Activated CD4-positive, alpha-beta T cell treated with anti-CD3 and anti-CD28 coated beads for 24 hours (primary cell): ENCODE results near the gene NAGA.
"Not testable (repeated sequence)": the region's sequence is repeated elsewhere in the genome, so short reads cannot be mapped to it uniquely, and the experiment has no call there.

Experiments used
- DNase-seq, 2 donors: peaks; one replicate each; pipeline ENCODE4 v3.0.0-alpha.2; 2020; ENCODE audit warnings: low read depth in 2 of 2

NAGA gene

DNA sequence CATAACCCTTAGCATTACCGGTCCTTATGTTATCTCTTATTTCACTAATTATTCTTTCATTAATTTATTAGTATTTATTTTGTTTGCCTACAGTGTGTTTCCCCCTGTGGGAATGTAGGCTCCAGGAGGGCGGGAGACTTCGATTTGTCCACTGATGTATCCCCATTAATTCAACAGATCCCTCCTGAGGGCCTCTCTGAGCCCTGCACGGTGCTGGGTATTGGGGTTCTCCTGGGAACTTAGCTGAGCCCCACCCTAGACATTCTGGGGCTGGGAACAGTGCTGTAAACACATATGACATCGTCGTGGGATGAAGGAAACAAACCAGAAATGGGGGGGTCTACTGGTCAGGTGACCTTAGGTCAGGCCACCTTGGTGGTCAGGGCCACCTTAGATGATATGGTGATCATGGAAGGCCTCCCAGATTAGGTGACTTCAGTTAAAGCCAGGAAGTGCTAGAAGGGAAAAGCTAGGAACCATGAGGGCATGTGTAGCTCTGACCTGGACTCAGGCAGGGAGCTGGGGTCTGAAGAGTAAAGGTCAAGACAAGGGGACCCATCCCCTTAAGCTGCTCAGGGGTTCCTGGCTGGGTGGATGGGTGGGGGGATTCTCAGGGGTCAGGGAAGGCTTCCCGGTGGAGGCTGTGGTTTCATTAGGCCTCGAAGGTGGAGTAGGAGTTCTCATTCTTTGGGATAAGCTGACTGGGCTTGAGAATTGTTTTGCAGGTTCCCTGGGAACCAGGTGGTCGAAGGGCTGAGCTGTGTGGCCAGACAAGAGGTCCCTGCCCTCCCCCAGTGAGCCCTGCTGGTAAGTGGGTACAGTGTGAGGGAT, 4.4 kb upstream of the NAGA start:
- DNase-seq = no peak

DNA sequence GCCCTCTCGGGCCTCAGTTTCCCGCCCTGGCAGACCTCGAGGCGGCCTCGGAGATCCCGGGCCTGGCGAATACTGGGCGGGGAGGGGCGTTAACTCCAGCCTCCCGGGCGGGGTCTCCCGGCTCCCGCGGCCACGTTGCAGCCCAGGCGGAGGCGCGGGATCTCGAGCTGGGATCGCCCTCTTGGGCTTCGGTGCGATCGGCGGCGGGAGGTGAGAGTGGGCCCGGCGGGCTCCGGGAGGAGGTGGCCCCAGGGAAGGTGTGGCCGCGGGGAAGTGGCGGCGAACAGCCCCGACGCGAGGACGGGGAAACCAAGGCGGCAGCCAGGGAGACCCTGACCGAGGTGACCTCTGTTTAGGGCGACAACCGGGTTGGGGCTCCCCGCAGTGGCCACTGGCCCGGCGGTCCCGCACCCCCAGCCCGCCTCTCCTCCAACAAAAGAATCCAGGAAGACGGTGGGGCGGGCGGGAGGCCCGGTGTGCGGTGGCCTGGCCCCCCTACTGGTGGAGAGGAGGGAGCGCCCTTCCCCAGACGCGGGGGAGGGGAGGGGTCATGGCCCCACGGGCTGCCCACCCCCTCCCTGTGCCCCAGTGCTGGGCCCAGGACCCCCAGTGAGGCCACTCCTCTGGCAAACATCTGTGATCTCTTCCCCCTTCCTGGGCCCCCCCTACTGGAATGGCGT, 3.7 kb upstream of the NAGA start, which contains the start of gene PHETA2:
Gene PHETA2 (plus strand): TSS at position 117 of the 680 bp plus-strand sequence. CDS start 3,046 bp downstream, outside the sequence.
- peak; percentile 18 to 40 for DNase-seq

DNA sequence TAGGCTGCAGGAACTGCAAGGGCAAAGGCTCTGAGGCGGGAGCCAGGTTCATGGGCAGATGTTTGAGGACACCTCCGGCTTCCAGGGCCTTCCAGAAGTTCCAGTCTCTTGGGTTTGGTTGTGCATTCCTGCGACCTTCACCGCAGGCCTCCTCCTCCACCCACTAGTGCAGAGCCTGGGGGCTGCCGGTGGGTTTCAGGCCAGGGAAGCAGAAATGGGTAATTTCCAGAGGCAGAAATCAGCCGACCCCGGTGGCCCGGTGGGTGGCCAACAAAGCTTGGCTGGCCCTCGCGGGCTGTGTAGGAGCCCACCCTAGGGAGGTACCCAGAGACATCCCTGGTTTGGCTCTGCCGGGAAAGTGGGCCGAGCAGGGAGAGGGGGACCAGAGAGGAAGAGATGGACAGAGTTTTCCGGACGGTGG, 3.0 kb upstream of the NAGA start:
- DNase-seq = no peak

DNA sequence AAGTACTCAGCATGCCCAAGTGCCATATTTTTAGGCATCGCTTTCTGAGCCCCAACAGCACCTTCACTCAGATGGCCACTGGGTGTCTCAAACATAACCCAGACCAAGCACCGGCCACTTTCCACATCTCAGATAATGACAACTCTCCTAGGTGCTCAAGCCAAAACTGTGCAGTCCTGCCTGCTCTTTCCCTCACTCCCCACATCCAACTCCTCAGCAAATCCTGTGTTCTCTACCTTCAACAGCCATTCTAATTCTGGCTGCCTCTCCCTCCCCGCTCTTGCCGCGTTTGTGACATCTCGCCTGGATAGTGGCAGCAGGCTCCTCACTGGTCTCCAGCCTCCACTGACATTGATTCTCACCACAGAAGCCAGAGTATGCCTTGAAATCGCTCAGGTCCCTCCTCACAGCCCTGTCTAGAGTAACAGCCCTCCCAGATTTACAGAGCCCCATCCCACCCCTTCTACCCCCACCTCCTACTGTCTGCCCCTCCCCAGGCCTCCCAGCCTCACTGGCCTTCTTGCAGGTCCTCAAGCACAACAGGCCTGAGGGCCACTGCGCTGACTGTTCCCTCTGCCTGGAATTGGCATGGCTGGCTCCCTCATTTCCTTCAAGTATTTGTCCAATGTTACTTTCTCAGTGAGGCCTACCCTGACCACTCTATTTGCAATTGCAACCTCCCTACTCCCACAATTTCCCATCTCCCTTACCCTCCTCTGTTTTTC, 2.2 kb upstream of the NAGA start:
- DNase-seq = no peak

DNA sequence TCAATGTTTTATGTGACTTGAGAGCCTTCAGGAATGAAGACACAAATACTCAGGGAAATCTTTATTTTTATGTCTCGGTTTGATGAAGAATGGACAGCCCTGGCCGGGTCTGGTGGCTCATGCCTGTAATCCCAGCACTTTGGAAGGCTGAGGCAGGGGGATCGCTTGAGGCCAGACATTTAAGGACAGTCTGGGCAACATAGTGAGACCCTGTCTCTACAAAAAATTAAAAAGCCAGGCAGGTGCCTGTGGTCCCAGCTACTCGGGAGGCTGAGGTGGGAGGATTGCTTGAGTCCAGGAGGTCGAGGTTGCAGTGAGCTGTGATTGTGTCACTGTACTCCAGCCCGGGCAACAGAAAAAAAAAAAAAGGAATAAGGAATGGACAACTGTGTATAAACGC, 896 bp upstream of the NAGA start:
- not testable (repeated sequence) for DNase-seq

DNA sequence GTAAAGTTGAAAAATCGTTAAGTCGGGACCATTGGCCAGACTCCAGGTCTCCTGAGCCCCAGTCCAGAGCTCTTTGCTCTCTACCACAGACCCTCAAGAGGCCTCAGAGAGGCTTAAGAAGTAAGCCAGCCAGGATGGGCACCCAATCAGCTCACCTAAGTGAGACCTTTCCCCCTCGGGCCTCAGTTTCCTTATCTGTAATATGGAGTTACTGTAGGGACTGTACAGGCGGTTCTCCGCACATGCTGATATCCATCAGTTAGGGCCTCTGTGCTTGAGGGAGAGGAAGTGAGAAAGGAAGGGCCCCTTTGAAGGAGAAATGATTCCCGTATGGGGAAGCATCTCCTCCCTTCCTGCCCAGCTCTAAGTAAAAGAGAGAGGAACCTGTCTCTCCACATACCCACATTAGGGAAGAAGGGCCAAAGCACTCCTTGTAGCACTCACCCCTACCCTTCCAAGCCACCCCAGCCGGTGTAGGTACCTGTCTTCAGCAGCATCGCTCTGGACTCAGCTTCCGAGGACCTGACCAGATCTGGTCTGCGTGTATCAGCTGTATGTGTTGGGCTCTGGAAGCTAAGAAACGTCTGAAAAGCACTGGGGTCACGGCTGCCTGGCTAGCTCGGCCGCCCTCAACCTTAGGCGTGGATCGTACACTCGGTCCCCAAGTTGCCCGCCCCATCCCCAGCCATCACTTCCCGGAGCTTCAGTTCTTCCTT, 653 bp downstream of the NAGA start:
- DNase-seq = peak in 1 of 2 donors; percentile 10

DNA sequence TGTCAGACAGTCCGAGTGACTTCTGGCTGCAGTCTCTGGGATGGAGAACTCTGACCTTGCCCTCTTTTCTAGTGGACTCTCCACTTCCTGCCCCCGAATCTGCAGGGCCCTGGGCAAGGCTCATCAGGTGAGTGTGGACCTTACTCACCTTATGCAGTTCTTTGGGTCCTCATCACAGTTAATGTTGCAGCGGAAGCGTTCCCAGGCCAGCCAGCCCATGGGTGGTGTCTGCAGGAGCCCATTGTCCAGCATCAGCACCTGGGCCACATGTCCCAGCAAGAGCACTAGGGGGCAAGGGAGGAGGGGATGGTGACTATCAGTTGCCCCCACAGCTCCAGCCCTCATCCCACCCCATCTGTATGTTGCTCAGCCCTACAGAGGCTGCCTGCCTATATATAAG, 2.3 kb downstream of the NAGA start:
- no peak for DNase-seq

DNA sequence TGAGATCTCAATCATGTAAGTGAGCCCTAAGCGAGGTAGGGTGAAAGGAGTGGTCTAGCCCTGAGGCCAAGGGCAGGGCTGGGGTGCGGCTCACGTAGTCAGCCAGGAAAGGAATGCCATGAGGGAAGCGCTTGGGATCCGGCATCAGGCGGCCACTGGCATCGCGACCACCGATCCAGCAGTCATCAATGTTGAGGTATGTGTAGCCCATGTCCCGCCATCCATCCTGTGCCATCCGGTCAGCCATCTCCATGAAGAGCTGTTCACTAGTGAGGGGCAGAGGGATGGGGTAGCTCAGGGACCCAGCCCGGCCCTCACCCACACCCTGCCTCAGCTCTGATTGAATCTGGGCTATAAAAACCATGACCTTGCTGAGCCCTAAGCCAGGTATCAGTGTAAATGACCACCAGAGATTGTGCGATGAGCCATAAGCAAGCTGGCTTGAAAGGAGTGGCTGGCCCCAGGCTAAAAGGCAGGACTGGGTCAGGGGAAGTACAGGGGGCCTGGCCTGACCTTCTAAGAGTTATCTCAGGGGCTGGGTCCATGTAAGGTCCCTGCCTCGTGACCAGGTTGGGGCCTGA, 2.9 kb downstream of the NAGA start:
- DNase-seq = no peak

DNA sequence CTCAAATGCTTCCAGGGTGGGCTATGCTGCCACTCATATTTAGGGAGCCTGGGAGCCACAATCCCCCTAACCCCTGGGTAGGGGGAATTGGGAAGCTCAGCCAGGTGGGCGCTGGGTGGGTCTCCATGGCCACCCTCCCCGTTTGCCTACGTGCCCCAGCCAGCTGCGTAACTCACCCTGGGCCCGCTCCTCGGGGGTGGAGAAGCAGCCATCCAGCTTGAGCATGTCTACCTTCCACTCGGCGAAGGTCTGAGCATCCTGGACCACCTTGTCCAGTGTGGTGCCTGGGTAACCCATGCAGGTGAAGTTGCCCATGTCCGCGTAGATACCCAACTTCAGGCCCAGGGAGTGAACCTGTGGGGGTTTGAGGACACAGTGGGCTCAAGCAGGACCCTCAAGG, 3.7 kb downstream of the NAGA start:
- DNase-seq = no peak

DNA sequence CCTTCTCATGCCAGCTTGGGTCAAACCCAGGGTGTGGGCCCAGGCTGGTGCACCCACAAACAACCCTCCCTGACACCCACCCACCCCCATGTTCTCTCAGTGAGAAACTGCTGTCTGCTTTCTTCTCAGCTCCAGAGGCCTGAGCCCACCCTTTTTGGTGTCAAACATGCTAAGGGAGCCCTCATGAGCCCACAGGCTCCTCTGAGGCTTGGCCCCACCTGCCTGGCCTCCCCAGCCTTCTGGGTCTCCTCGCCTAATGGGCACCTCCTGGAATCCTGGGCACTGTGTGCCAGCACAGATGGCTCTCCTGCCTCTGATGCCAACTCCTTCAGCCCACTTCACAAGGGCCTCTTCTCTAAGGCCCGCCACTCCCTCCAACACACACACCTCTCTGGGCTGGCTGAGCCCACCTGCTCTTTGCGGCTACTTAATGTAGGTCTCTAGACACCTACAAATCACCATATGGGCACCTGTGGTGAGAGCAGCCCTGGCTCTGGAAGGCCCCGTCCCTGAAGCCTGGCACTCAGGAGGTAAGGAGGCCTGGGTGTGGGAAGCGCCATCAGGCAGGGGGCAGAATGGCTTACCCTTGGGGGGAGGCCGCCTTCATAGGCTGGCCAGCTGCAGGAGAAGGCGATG, 4.4 kb downstream of the NAGA start:
- no peak for DNase-seq

DNA sequence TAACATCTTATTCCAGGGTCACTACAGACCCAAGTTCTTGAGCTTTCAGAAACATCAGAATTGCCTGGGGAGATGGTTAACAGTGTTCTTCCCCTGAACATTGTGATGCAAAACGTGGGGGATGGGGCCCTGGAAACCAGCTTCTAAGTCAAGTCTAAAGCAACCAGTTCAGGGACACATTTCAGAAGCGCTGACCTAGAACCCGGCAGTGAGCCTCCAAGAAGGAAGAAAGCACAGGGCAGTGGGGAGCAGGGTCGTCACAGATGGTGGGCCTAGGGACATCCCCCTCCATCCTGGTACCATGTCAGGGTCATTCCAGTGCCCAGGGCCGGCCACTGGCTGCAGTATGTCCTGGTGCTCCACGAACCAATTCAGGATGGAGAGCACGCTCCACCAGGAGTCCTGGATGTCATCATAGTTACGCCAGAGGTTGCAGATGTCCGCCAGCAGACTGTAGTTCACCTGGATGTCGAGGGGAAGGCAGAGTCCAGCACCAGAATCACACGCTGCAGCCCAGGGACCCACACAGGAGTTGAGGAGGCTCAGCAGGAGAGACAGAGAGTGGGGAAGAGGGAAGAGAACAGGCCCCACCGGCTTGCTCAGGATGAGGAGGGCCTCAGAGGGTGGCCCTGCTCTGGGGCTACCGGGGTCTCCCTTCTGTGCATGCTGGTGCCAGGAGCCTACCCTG, 5.0 kb downstream of the NAGA start:
- DNase-seq = no peak

DNA sequence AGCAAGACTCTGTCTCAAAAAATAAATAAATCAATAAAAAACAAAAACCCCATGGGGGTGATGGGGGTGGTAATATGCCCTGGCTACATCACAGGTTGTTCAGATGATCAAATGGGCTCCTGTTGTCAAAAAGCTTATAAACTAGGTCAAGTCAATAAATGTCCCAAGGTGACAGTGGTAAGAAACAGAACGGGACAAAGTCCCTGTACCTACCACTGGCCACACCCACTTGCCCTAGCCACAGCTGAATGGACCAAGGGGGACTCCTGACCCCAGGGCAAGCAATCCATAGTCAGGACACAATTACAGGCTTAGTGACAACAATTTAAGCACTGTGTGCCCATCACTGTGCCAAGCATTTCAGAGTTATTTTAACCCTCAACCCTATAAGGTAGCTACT, 6.0 kb downstream of the NAGA start:
- no peak for DNase-seq

DNA sequence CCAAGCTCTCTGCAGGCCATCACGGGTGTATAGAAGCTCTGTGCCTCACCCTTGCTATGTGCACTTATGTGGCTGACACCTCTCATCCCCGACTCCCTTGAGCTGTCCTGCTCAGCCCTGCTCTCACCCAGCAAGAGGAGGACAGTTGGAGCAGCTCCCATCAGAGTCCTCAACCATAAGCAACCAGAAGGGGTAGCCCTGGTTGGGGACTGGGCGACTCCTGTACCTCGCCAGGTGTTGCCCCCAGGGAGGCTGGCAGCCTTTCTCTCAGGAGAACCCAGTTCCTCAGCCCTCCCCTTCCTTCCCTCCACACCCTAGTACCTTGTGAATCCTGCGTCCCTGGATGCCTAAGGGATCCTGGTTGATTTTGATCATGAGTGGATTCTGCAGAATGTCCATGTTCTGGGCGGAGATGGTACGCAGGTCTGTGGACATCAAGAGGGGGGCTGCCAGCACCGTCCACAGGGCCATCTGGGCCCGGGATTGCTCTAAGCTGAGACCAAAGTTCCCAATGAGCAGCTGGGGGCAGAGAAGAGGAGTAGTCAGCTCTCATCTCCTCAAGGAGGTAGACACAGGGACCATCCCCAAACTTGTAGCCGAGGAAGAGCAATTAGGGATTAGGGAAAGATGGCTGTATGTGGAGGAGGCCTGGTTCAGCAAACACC, 8.0 kb downstream of the NAGA start:
- DNase-seq = no peak

DNA sequence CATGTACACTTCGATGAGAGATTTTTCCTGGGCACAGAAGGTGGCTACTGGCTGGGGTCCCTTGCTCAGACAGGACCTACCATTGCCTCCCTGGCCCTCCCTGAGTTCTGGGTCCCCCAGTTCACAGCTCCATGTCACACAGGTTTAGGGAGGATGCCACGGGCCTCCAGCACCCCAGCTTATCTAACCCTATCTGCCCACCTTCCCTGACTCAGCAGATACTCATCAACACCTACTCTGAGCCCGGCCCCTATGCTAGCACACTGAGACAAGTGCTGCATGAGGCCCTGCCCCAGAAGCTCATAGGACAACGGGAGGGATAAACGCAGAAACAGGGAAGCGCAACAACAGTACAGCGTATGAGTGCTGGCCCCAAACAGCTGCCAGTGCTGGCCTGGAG, 9.6 kb downstream of the NAGA start:
- no peak for DNase-seq

DNA sequence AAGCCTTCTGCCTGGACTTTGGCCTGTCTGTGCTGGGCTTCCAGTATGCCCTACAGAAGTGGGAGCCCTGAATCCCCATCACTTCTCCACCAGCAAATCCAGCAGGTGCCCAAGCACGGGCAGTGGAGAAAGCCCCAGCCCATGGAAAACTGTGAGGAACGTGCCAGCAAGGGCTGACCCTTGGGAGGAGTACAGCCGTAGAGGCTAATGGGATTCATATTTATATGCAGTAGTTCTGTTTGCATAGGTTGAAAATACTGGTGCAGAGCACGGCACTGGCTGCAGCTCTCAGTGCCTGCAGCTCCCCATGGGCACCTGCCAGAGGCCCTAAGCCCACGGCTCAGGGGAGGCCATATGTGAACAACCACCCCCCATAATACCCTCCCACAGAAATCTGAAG, 10.1 kb downstream of the NAGA start:
- DNase-seq = no peak

DNA sequence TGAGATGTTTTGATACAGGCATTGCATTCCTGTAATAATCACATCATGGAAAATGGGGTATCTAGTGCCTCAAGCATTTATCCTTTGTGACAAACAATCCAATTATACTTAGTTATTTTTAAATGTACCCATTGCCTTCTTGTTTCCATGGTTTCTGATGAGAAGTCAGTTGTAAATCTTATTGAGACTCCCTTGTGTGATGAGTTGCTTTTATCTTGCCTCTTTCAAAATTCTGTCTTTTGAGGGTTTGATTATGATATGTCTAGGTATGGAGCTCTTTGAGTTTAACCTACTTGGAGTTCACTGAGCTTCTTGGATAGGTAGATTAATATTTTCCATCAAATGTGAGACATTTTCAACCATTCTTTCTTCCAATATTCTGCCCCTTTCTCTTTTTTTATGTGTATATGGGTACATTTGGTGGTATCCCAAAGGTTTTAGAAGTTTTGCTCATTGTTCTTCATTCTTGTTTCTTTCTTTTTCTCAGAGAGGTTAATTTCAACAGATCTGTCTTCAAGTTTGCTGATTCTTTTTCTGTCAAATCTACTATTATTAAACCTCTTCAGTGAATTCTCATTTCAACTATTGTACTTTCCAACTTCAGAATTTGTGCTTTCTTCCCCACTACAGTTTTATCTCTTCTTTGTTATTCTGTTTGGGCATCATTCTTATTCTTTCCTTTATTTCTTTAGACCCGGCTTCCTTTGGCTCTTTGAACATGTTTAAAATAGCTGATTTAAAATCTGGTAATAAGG, 13.7 kb downstream of the NAGA start:
- no peak for DNase-seq

DNA sequence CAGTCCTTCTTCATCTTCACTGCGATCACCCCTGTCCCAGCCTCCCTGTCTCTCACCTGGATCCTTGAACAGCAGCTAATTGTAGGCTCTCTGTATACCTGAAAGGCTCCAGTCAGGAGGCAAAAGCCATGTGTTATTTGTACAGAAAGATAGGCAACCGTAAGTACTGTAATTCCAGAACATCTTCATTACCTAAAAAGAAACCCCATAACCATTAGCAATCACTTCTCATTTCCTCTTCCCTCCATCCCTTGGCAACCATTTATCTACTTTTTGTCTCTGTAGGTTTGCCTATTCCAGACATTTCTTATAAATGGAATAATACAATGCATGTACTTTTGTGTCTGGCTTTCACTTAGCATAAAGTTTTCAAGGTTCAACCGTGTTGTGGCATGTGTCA, 17.8 kb downstream of the NAGA start:
- DNase-seq = no peak

DNA sequence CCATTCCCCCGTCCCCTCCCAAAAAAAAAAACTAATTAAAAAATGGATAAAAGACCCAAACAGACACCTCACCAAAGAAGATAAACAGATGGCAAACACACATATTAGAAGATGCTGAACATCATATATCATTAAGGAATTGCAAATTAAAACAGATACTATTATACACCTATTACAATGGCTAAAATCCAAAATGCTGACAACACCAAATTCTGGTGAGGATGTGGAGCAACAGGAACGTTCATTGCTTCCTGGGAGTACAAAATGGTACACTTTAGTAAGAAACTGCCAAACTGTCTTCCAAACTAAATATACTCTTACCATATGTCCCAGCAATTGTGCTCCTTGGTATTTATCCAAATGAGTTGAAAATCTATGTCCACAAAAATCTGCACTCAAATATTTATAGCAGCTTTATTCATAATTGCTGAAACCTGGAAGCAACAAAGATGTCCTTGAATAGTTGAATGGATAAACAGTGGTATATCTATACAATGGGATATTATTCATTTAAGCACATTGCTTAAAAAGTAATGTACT, 19.9 kb downstream of the NAGA start:
- no peak for DNase-seq

DNA sequence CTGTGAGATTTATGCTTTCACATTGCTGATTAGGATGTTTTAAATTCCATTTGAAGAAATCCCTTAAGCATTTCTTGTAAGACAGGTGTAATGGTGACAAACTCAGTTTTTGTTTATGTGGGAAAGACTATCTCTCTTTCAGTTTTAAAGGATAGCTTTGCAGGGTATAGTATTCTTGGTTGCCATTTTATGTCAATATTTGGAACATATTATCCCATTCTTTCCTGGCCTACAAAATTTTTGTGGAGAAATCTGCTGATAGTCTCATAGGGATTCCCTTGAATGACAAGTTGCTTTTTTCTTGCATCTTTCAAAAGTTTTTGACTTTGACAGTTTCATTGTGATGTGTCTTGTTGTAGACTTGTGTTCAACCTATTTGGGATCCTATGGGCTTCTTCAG, 28.8 kb downstream of the NAGA start:
- DNase-seq = no peak
